HG02884 (cell line): ENCODE data around the gene SKOR2.
"Not testable (repeated sequence)": the region's sequence is repeated elsewhere in the genome, so short reads cannot be mapped to it uniquely, and the experiment has no call there.

Experiments used
- ATAC-seq: cut with Tn5 transposase; IDR thresholded peaks from one replicate; pipeline ENCODE4 v1.9.1; 2021; ENCODE audit warnings: mild to moderate bottlenecking, moderate library complexity; ENCODE audit not compliant: unreplicated experiment

The SKOR2 gene

GRCh38 chr18:47203626-47204464 is 47.6 kb downstream of the SKOR2 start:
- ATAC-seq, result no peak

GRCh38 chr18:47195961-47196360 is 55.5 kb downstream of the SKOR2 start:
- ATAC-seq, result not testable (repeated sequence)

GRCh38 chr18:47191961-47192360 is 59.5 kb downstream of the SKOR2 start:
- no peak for ATAC-seq

- ATAC-seq, result no peak
Observed at GRCh38 chr18:47187721-47188120, 63.7 kb downstream of the SKOR2 start.

- no peak for ATAC-seq
Observed at GRCh38 chr18:47184419-47185050, 66.9 kb downstream of the SKOR2 start.

- ATAC-seq, result not testable (repeated sequence)
Observed at GRCh38 chr18:47182156-47182555, 69.3 kb downstream of the SKOR2 start.

- ATAC-seq, result no peak
Observed at GRCh38 chr18:47180765-47181164, 70.7 kb downstream of the SKOR2 start.

- no peak for ATAC-seq
Observed at GRCh38 chr18:47179520-47179919, 71.9 kb downstream of the SKOR2 start.

- ATAC-seq, result peak; percentile 72
Observed at GRCh38 chr18:47175898-47176575, 75.4 kb downstream of the SKOR2 start, which contains the start of gene IER3IP1. IER3IP1 (minus strand) TSS chr18:47176364; CDS start chr18:47176277, 87 bp downstream.

GRCh38 chr18:47175283-47175897 is 76.1 kb downstream of the SKOR2 start:
- peak; percentile 18 for ATAC-seq

GRCh38 chr18:47174545-47175116 is 76.8 kb downstream of the SKOR2 start:
- no peak for ATAC-seq

GRCh38 chr18:47172476-47172875 is 79.0 kb downstream of the SKOR2 start:
- no peak for ATAC-seq

GRCh38 chr18:47168913-47169312 is 82.5 kb downstream of the SKOR2 start:
- ATAC-seq, result no peak

GRCh38 chr18:47168509-47168908 is 83.0 kb downstream of the SKOR2 start:
- no peak for ATAC-seq

GRCh38 chr18:47166294-47166693 is 85.2 kb downstream of the SKOR2 start:
- no peak for ATAC-seq

GRCh38 chr18:47163241-47163640 is 88.2 kb downstream of the SKOR2 start:
- ATAC-seq, result peak; percentile 92

- no peak for ATAC-seq
Observed at GRCh38 chr18:47160256-47160655, 91.2 kb downstream of the SKOR2 start.

- ATAC-seq, result not testable (repeated sequence)
Observed at GRCh38 chr18:47158404-47158803, 93.1 kb downstream of the SKOR2 start.
